Activated T-cell treated with anti-CD3 and anti-CD28 coated beads for 4 hours (primary cell): Measurements from ENCODE around the gene ISLR.

Source experiments
- DNase-seq: peaks from one replicate; pipeline ENCODE4 v3.0.0-alpha.2; 2020

The ISLR gene

DNA sequence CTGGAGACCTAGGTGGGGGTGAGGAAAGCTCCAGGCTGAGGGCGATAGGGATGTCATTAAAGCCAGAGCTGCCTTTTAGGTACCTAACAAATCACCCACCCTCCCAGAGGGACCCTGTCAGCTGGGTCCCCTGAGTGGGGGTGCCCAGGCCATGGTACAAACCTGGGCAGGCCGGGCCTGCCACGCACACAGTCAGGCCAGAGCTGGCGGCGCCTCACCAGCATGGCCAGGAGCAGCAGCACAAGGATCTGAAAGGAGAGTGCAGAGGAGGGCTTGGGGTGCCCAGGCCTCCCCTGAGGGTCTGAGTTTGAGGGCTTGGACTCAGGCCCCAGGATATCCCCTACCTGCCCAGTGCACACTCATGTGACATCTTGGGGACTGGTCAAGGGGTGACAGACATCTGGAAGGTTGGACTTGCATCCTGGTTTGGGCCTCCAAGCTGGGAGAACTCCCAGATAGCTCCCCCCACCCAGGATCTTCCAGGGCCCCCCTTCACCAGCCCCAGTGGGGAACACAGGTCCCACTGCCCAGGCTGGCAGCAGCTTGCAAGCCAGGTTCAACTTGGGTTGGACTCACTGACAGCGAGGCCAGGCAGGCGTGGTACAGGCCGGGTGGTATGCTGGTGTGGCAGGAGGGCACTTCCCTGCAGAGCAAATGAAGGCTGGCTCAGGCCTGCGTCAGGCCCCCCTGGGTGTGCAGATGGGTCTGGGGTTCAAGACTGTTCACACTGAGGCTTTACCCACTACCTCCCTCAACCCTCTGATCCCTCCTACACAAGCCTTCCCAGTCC lies 23.9 kb downstream of the ISLR start:
- DNase-seq, result no peak

DNA sequence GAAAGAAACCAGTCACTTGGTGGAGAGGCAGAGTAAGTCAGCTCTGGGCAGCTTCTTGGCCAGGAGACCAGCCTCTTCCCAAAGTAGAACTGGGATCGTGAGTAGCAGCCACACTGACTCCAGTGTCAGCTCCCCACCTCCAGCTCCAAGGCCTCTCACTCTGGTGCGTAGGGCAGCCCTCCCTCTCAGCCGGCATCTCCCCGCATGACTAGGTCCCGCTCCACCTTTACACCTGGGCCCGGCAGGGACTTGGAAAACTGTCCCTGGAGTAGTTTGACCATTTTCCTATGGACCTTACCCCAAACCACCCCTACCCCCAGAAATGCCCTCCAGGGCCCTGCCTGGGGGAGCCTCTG lies 25.8 kb downstream of the ISLR start:
- DNase-seq, result no peak

DNA sequence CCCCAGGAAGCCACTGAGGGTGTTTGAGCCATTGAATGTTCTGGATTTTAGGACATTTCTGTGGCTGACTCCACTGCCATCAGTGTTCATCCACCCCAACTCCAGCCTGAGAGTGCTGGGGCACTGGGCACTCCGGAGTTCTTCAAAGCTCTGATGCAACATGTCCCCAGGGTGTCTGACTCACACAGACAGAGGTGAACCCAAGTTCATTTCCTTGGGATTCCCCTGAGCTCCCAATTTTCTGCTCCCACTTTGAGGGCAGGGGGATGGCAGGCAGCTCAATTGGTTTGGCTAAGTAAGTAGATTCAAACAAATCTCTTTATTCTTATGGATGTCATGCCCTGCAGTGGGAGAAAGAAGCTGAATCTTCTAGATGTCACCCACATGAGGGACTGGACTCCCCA lies 26.9 kb downstream of the ISLR start:
- no peak for DNase-seq

DNA sequence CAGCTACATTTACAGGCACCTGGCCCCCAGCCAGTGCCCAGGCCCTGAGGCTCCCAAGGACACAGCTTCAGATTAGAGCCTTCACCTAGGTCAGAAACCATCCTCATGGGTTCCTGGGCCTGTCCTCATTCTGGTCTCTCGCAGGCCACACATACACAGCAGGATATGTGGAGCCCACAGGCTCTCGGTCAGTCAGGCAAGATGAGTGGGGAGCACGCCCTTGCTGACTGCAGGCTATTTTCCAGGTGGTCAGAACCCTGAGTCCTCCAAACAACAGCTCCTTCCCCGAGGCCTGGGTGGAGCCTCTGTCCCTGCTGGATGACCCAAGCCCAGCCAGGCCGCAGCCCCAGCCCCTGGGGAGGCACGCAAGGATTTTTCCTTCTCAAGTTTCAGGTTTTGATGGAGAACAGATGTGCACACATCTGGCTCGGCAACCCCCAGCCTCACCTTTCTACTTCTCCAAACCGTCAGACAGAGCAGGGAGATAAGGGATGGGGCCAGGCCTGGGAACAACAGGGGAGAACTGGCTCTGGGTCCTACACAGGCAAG lies 27.4 kb downstream of the ISLR start:
- DNase-seq, result no peak

DNA sequence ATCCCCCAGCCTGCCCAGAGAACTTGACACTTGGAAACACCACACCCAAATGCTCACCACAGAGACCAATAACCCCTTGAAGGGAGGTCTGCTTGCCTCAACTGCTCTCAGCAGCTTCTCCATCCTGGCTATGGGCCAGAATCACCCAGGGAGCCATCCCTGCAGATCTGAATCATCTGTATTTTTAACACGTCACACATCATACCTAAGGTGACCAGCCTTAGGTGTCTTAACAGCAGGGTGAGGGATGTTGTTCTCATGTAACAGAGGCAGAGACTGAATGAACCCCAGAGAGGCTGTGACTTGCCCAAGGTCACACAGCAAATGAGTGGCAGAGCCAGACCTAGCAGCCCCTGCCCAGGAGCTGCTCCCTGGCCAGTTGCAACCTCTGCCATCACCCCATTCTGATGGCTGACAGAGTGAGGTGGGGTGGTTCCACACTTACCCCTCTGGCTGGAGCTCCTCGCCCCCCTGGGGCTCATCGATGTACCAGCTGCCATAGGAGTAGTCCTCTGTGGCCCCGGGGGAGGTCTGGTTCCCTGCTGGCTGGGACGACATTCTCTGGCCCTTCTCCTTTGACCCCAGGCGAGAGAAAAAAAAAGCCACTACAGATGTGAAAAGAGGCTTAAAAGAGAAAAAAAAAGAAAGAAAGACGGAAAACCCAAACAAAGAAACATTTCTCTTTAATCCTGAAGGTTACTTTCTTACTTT lies 28.4 kb downstream of the ISLR start:
- no peak for DNase-seq

DNA sequence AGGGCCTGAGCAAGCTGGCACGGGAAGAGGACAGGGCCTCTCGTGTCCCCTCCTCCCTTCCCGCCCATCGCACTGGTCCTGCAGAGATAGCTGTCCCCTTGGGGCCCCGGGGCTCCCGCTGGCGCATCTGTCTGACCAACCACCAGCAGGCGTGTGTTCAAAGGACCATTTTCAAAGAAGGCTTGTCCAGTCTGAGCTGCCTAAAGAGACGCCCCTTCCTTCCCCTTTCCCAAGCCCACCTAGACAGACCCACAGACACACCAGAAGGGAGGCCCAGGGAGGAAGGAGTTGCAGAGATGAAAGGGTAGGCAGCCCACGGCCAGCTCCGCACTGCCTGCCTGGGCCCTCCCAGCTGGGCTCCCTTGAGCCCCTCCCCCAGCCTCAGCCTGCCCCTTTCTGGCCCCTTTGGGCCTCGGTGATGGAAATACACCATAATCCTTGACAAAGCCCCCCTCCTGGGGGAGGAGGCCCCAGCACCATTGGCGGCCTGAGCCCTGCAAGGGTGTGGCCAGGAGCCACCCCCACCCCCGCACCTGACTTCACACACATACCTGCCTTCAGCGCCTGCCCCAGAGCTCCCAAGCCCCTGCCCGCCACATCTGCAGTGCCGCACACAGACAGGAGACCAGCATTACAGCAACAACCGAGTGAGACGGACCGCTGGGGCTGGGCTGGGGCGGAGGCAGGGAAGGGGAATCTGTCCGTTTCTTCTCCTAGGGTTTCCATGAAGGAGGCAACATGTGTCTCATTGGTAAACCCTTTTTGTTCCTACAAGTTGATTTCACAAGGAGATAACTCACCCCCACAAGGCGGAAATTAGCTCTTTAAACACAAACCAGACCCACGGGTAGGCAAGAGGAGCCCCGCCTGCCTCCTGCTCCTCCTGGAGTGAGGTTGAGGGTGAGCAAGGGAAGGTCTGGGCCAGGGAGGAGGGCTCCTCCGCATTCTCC lies 29.2 kb downstream of the ISLR start, which contains the start of gene STRA6:
STRA6 (minus strand) TSS at position 336 of the 950 bp plus-strand sequence. CDS start 520 bp downstream, outside the sequence.
- no peak for DNase-seq

DNA sequence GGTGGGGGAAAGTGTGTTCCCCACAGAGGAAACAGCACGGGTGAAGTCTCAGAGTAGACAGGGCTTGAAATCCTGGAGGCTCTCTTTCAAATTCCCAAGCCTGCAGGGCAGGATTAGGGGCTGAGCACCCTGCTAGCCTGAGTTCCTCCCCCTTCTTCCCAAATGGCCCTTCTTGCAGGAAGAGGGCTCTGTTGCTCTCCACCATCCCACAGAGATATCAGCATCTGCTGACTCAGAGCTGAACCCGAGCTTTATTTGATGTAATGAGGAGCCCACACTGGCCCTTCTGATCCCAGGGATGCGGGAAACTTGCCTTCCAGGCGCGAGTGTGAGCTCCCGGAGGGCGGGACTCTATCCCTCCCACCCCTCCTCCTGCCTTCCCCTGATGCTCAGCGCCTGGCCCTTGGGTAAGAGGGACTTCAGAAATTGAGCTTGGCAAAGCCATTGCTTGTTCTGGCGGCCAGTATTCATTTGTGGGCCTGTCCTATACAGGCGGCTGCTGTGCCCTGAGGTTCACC lies 30.5 kb downstream of the ISLR start:
- no peak for DNase-seq

DNA sequence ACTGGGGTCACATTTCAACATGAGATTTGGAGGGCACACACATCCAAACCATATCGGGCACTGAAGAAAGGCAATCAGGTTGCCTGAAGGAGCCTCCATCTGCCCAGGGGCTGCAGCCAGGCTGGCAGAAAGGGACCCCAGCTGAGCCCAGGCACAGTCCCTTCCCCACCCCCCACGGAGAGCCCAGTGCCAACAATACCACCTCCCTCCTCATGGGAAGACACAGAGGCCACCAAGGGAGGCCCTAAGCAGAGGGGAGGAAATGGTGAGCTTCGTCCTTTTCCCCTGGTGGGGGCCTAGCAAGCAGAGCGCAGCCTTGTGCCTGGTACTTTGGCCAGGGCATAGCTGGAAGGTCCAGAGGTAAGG lies 32.1 kb downstream of the ISLR start:
- no peak for DNase-seq

DNA sequence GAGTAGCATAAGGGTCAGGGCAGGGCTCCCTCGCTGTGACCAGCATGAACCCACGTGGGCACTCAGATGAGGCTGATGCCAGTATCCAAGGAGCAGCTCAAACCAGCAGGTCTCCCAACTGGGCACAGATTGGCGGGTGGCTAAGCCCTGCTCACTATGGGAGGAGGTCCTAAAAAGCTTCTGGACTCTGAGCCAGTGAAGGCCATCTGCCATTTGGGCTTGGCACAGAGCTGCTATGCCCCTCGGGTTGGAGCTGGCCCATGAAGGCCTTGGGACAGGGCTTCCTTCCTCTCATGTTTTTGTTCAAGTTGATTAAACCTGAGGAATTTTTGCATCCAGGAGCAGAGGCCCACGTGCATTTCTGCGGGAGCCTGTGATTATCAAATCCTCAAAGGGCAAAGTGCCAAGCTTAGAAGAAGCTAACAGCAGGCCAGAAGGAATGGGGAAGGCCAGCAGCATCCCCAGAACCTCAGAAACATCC lies 33.3 kb downstream of the ISLR start:
- DNase-seq, result no peak

DNA sequence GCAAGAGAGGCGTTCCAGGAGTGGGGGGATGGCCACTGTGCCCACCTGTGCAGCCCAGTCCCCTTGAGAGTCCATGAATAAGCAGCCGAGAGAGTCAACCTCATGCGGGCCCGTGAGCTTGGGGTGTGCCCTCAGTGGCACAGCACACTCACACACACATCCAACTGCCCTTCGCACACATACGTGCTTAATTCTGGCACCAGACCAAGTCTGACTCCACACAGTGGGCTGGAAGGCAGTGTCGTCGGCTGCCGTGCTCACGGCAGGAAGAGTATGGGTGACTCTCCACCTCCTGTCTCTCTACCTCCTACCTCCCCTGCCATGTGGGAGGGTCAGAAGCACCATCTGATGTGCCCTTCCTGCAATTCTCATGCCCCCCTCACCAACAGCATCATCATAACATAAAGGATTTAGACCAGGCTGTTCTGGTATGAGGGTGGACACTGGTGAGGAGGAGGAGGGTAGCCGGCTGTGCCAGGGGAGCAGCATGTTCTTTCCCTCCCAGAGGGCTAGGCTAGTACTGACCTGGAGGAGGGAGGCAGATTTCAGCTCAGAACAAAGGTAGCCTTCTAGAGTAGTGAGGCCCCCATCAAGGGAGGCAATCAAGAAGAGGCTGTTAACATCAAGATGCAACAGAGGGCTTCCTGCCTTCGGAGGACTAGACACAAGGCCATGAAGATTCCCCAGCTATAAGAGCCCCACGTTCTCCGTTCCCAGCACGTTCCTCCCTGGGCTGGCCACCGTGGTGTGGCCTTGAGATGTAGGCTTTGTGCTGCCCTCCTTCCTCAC lies 34.3 kb downstream of the ISLR start:
- no peak for DNase-seq

DNA sequence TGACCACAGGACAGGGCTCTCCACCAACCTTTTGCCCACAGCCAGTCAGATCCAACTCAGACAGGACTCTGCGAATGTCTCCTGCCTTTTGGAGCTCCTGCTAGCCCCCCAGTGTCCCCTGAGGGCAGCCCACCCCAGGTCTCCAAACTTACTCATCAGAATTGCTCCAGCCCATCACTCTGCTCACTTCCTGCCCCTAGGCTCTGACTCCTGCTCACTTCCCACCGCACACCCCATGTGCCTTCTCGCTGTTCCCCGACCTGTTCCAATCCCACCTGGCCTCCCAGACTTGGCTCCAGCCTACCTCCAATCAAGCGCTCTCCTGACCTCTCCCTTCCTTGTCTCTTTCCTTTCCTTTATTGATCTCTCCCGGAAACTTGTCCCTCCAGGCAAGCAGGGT lies 35.0 kb downstream of the ISLR start:
- no peak for DNase-seq

DNA sequence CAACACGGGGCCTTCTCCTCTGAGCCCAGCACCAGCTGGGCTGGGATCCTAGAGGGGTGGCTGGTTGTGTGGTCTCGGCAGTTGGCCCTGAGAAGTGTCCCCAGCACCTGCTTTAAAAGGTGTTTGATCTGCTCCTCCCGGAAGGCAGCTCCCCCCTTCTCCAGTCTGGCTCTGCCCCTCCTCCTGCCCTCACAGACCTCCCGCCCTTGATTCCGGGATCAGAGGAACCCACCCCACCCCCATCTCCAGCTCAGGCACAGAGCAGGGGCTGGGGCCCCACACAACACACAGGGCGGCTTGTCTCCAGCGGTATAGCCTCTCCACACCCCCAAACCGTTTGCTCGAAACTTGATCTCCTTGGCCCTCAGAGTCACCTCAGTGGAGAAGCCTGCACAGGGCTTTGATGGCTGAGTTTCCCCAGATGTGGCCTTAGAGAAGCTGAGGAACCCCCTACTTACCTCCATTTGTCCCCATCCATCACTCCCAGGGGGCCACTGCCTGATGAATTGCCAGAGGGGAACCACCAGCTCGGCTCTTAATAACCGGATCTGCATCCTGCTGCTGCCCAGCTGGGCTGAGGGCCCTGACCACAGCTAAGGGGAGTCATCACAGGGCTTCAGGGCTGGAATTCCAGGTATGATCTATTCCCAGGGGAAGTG lies 35.5 kb downstream of the ISLR start:
- DNase-seq, result no peak

DNA sequence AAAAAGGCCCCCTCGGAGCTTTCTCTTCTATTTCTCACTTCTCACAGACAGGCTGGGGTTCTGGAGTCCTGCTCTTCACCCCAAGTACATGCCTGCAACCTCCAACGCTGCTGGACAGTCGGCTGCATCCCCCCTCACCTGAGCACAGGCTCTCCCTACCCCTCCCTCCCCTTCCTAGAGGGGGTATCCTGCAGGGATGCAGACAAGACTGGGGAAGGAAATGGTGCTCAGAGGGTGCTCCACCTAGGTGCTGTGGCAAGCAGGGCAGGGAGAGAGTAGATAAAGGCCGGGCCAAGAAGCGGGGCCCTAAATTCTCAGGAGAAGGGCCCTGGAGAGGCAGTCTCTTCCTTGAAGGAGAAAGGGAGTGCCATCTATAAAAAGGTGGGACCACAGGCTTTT lies 36.0 kb downstream of the ISLR start:
- DNase-seq, result no peak

DNA sequence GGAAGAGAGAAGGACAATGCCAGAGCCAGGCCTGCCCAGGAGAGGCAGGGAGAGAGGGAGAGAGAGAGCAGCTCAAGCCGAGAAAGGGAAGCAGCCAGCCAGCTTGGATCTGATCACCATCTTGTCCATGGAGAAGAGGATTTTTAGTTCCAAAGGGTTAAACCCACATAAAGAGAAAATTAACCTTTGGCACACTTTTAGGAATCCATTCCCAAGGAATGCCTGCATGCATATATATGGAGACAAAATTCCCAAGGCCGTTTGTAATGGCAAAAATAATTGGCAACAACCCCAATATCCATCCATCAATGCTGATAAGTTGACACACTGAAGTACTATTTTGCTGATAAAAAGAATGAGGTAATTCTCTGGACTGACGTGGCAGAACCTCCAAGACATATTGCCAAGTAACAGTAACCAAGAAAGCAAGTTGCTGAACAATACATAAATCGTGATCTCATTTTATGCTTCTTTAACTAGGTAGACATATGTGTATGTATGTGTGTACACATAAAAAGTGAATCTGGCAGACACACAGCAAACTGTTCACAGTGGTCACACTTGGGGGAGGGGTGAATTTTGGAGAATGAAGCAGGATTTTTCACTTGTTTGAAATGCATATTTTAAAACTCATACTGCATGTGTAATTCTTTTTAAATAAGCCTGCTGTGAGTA lies 36.6 kb downstream of the ISLR start:
- no peak for DNase-seq

DNA sequence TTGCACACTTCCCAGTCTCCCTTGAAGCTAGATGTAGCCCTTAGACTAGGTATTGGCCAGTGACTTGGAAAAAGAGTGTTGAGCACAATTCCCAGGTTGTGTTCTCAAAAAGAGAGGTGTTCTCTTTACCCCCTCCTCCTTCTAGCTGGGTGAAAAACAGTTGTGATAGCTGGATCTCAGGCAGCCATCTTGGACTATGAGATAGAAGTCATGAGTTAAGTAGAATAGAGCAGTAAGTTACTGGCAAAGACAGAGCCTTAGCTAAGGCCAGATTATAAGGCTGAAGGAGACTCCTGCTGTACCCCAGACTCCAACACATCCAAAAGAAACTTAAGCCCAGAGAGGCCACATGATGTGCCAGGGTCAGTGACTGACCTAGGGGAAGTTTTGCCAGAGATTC lies 37.2 kb downstream of the ISLR start:
- no peak for DNase-seq

DNA sequence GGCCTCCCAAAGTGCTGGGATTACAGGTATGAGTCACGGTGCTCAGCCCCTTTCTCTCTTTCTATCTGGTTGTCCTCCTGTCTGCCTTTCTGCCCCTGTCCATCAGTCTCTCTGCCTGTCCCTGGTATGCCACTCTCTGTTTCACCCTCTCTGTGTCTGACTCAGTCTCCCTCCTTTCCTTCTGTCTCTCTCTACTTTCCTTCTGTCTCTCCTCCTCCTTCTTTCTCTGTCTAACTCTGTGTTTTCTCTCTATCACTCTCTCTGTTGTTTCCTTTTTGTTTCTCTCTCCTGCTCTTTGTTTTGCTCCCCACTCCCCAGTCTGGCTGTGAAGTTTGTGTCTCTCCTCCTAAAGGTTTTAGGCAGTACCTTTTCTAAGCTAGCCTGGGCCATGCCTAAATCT lies 38.1 kb downstream of the ISLR start:
- DNase-seq, result no peak

DNA sequence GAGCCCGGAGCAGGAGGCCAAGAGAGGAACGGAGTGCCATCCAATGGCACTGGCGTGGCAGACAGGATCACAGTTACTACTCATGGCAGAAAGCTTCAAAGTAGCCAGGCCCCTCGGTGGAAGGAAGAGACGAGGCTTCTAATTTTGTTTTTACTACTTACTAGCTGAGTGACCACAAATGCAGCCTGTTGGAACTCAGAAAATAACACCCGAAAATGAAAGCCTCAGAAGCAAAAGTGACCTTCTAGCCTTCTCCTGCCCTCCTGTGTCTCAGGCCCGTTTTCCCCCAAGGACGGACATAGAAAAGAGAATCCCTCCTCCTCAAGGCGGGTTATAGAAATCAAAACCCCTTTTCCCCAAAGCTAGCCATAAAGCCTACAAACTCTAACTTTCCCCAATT lies 39.0 kb downstream of the ISLR start:
- DNase-seq, result no peak

DNA sequence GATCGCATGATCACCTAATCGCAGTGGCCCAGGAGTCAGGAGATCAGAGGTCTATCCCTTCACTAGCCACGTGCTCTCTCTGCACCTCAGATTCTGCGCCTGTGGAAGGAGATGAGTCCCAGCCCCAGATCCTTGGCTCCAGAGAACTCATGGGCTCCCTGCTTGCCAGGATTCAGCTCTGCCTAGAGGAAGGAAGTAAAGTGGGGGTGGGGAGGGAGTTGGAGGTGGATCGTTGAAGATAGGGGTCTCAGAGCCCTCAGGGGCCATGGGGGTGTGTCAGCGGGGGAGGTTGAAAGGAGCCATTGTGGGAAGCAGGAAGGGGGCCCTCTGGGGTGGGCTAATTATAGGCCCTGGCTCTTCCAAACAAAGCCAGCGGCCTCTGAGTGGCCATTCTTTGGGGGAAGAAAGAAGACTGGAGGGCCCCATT lies 40.4 kb downstream of the ISLR start:
- no peak for DNase-seq

DNA sequence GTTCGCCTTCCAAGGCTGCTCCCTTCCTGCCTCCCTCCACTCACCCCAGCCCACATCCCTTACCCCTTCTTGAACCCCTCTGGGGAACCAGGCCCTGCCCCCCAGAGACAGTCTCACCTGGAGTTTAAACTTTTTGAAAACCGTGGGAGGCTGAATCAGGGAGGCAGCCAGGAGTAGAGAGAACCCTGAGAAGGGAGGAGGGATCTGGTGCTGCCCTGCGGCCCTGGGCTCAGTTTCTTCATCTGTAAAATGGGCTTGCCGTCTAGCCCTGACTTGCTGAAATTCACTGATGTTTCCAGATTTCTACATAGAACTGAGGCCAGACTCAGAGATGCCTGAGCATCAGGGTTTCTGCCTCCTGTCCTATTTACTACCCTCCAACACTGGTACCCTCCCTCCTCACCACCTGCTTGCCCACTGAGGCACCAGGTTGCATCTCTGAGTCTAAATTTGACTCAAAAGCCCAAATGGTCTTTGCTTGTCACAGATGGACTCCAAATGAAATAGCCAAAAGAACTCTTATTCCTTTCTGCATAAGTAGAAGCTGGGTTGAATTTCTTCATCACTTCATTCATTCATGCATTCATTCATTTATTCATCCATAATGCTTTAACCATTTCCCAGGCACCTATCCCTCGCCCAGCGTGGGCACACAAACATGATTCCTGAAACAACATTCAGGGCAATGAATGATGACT lies 41.0 kb downstream of the ISLR start:
- DNase-seq, result no peak

DNA sequence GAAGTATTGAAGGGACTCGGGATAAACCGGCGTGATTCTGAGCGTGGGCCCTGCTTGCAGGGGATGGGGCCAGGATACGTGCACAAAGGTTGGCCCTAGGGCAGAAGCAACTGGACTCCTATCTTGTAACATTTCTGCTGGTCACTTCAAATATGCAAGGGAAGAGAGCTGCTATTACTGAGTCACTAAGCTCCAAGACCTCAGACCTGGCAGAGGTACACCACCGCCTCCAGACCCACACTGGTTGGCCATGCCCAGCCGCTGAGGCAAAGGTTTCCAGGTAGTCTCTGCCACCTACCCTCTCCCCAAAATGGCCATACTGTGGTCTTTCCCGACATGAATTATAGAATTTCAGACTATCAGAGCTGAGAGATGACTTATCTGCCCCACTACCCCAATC lies 42.4 kb downstream of the ISLR start:
- no peak for DNase-seq
